EL (cell line): ENCODE results near the gene CCR5AS.
"Not testable (repeated sequence)": the region's sequence is repeated elsewhere in the genome, so short reads cannot be mapped to it uniquely, and the experiment has no call there.

Experiments used
- DNase-seq: peaks from one replicate; pipeline ENCODE4 v3.0.0-alpha.2; 2016

CCR5AS gene

DNA sequence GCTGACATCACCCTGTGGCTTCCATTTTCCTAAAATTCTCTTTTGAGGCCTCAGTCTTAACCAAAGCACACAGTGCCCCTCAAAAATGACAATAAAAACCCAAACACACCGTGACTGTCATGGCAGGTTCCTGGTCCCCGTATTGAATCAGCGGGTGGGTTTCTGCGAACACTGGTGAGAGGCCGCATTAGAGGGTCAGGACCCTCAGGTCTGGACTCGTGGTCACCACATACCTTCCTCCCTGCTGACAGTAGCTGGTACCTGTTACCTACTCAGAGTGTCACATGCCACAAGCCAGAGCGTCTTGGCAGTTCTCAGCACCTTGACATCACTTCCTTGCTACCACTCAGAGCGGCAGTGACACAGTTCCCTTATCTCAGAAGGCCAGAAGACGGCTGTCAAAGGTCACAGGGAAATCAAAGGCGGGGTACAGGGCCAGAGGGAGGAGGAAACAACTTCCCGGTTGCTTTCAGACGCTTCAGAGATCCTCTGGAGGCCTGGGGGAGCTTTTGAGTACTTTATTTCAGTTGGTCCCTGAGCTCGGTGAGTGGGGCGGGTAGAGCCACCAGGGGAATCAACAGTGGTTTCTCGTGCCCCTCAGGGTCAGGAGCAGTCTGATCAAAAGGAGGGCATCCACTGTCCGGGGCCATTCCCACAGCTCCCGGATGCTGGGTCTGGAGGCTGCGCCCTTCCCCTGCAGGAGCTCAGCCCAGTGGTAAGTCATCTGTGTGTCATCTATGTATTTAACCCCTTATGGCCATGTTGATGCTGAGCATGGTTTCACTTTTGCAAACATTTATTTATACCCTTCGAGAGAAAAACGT lies at the start of gene CCR5AS, which contains the start of gene CCRL2:
Gene CCR5AS, minus strand, starts transcription at position 279 of the 824 bp plus-strand sequence.
Gene CCRL2, plus strand, starts transcription at position 472 of the 824 bp plus-strand sequence. CDS start 821 bp downstream, outside the sequence.
- DNase-seq: peak; percentile 66

DNA sequence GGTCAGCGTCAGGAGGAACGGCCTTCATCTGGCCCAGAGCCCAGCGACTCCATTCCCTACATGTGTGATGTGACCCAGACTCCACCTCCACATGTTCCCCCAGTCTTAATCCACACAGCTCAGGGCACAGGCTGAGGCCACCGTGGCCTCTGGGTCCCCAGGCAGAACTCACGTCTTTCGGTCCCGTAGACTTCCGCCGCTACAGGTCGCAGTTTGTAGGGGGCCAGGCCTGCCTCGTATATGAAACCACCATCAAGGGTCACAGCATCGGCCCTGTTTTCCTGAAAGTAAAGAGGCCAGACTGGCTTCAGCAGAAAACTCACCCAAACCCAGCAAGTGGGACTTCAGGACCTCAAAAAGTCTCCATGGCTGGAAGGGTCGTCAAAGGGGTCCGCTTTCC lies 49.3 kb upstream of the CCR5AS start:
- DNase-seq: no peak

DNA sequence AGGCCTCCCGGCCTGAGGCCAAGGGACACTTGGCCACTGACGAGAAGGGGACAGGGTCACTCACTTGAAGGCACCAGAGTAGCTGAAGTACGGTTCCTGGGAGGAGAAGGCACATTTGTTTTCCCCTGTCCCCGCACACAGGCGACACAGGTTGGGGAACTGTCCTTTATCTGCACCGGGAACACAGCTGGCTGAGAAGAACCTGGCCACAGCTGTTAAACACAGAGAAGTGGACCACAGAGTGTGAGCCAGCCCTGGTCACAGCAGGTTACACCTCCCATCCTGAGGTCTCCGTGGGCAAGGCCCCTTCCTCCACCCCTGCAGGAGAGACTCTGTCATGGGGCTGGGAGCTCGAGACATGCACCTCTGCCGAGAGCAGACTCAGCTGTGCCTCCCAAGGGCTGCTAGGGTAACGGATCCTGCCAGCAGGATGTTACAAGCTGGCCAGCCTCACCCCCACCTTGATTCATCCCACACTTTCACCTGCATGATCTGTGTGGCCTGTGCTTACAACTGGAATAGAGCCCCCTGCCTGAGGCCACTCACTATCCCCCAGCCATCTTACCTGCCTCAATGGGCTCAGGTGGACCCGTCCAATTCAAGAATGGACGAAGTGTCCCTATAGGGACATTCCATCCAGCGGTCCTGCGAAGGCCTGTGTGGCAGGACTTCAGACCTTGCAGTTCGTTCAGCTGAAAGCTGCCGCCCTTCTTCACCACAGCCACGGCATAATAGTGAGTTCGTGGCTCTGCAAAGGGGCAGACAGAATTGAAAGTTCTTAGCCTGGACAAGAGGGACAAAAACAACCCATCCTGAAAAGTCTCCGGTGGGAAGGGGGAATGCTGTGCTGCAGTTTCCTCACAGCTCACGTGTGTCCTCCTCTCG lies 48.6 kb upstream of the CCR5AS start:
- DNase-seq: no peak

DNA sequence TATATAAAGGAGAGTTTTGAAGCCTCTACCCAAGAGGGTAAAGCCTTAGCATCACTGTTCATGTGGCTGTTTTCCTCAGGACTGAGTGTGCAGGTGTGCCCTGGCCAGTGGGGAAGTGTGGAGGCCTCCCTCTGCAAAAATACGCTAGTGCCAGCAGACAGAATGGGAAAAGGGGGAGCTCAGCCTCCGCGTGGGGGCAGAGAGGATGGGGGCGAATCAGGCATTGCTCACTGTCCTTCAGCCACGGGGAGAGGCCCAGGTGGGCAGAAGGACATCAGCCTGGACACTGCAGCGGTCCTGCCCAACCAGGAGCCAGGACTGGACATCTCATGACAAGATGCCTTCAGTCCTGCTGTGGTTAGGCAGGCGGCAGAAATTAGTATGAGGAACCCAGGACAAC lies 47.7 kb upstream of the CCR5AS start:
- DNase-seq: no peak

DNA sequence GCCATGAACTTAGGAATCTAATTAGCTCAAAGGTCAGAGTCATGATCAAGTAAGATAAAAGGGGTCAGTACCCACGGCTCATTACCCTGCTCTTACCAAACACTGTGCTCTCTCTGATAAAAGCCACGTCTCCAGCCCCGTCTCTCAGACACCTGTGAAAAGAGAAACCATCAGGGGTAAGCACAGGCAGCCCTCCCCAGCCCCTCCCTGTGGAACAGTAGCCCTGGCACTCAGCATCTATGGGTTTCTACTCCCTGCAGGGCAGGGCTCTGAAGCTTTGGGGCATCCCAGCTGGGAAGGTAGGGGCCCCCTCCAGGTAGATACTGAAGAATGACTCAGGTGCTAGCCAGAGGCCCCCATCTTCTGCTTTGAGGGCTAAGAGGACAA lies 47.3 kb upstream of the CCR5AS start:
- DNase-seq: no peak

DNA sequence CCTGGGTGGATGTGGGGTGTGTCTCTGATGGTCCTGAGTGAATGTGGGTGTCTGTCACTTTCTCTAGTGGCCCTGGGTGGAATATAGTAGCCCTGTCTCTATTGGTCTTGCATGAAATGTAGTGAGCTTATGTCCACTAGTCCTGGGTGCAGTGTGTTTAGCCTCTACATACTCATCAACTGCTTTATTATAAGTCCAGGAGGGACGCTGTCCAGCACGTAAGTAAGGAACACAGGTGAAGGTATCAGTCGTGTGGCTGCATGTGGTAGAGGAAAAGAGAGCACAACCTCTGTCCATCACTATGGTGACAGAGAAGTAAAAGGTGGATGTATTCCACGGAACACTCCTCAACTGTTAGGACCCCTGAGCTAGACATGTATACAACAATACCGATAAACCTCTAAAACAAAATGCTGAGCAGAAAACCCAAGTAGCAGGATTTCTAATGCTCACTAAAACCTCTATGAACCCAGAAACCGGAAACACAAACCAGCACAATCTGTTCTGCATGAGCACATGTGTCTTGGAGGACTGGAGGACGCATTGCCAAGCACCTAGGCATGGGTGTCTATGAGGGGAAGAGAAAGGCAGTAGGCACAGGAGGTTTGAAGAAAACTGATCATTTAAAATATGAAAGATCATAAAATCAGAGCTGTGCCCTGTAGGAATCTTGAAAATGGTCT lies 46.8 kb upstream of the CCR5AS start:
- DNase-seq: no peak

DNA sequence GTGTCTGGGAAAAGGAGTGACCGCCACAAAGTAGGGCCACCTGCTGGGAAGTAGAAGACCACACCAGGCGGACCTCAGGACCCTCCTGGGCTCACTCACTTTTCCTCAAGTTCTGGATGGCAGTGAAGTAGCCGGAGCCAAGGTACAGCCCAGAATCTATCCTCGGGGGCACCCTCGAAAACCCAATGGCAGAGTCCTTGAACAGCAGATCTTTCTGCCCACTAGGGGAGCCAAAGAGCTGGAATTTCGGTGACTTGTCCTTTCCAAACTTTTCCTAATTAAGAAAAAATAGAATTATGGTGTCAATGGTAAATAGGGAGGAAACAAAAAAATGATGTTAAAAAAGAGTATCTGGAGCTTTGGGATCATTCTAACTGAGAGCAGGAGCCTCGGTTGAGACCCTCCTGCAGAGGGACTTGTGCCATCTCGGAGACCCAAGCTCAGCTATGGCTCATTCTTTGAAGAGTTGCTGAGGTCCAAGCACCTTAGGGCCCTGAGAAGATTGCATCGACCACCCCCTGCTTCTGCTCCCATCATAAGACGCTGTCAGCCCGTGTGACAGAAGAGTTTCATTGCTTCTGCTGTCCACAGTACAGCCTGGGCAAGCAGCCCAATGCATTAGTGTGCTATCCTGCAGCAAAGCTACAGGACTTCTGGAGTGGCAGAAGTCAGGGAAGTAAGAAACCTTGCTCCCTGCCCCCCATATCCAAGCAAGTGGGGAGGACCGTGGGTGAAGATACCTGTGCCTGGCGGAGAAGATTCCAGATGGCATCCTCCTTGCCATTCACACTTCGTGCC lies 43.1 kb upstream of the CCR5AS start:
- DNase-seq: peak; percentile 23

DNA sequence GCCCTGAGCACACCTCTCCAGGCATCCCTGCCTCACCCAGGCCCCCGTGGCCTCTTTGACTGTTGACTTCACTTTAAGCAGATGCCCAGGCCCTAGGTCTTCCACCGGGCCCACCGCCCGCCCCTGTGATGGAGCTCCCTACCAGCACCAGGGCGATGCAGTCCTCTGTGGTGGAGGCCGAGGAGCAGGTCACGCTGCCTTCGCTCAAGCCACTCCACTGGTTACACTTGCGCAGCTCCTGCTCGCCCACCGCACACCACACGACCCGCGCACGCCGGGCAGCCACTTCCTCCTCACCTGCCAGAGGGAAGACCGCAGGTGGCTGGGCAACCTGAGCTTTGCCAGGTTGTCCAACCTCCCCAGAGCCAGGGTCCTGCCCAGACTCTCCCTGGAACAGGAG lies 41.9 kb upstream of the CCR5AS start:
- no peak for DNase-seq

DNA sequence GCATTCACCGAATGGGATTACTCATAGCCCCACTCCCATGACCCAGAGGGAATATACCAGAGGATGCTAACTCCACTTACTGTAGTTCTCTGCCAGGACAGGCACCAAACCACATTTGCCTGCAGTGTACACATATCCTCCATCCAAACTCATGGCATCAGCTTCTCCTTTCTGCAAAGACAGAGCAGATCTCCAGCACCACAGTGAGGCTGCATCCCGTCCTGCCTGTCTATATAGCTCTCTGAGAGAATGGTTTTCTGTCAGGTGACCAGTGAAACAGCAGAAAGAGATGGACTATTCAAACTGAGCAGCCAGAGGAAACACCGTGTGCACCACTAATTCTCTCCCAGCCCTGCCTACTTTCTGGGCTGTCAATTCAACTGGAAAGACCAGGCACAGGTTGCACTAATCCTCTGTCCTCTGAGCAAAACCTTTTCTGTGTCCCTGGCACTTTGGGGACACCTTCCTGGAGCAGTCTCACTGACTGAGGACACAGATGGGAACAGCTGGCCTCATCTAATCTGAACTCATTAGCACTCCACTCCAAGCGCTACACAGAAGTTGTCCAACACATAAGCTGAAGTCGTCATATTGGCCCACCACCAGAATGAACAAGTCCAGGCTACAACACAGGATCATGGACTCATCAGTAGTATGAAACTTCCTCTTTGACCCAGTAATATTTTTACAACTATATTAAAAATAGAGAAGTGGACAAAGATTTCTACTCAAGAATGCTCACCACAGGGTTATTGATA lies 40.5 kb upstream of the CCR5AS start:
- DNase-seq: no peak

DNA sequence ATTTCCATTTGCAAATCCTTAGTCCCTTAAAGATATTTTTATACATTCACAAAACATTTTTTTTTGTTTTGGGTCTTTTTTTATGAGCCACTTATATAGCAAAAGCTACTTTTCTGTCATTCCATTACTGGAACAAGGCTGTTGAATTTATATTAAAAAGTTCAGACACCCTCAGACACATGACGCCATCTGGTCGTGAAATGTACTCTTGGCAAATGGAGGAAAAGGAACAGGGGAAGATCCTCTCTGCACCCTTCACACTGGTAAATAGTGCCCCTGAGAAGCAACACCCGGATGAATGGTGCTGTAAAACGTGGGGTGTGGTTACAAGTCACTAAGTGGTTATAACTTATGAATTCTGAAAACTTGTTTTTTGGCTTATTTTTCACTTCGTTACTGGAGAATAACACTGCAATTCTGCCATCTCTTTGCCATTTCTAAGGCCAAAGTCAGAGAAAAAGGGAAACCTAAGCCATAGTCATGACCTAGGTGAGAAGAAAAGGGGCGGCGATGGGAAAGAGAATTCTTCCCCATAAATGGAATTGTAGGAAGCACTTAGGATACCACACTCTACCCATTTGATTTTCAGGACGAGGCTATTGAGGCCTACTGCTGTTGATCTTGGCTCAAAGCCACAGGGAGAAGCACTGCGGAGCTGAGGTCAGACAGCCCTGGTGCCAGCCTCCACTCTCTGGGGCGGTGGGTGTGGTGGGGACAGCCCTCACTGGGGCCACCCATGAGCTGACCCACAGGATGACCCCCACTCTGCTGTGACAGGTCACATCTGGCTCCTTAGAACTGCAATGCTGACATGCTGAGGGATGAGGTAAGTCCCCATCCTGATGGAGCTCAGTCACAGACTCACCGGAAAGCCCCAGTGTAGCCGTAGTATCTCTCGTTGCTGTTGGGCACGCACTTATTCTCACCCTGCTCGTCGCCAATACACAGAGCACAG lies 36.0 kb upstream of the CCR5AS start:
- DNase-seq: no peak

DNA sequence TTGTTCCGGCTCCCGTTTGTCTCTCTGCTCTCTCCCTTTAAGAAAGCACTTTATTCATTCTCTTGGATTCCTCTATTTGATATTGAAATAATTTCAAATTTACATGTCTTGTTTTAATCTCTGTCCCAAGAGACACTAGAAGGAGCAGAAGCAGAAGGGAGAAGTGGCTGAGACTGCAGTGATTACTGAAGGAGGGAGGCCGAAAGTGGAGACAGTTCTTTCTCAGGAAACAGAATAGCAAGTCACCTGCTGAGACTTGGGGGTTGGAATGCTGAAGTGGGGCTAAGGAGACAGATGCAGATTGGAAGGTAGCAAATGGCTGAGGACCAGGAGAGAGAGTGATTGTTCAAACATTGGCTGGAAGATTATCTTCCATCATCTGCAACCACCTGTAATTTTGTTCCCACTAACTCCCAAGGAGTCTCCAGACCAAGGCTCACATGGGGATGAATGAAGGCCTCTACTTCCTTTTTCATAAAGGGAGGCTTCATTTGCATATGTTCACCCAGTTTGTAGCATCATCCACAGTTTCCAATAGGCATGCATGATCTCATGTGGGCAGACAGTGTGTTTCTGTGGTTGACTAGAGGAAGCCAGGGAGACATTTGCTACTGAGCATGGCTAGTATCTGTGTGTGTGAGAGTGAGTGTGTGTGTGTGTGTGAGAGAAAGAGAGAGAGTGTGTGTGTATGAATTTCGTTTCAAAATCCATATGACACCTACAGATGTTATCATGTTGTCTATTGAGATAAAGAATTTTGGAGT lies 33.8 kb upstream of the CCR5AS start:
- no peak for DNase-seq

DNA sequence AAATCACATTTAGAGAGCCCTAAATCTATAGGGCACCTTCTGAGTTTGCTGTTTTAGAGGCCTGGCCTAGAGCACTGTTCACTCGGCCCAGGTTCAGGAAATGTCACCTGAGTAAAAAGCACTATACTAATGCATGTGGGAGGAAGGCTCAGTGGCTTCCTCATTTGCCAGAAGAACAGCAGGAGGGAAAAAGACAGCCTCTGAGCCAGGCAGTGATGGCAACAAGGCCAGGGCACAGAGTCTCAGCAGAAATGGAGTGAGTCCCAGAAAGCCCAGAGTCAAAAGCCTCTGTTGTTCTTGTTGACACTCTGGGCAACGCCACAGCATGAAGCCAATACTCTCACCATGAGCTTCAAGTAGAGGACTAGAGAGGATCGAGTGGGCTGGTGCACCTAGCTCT lies 32.0 kb upstream of the CCR5AS start:
- DNase-seq: no peak

DNA sequence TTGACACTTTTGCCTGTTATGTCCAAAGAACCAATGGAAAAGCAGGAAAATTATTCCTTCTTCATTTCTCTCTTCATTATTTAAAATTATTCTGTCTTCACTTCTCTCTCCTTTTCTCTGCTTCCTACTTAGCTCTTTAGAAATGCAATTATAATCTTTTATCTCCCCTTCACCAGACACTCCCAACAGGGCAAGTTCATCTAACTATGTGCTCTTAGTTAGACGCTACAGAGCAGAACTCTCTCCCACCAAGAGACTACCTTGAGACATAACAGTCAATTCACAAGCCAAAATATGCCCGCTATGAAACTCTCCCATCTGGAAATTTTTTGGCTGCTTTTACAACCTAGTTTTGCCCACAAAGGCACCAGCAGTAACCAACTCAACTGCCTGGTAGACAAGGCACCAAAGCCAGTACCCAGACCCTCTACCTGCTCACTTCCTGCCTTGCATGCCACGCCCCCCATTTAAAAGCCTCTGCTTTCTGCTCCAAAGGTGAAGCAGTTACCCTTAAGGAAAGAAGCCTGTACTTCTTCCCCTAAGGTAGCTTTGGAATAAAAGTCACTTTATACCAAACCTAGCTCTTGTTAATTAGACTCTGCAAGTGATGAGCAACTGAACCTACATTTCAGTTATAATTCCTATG lies 28.3 kb upstream of the CCR5AS start:
- DNase-seq: no peak

DNA sequence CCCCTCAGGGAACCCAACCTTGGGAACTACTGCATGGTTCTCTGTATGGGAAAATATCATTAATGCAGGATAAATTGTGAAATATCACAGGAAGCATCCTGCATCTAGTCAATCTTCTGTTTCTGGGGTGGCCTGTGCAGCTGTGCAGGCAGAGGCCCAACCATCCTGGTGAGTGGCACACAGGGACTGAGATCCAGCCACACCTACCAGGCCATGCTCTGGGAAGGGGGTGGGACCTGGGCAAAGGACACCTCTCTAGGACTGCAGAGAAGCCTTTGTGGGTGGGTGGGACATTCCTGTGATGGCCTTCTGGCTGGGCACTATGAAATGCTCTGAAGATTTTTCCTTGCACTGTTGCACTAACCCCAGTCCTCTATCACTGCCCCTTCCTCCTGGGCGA lies 27.0 kb upstream of the CCR5AS start:
- DNase-seq: no peak

DNA sequence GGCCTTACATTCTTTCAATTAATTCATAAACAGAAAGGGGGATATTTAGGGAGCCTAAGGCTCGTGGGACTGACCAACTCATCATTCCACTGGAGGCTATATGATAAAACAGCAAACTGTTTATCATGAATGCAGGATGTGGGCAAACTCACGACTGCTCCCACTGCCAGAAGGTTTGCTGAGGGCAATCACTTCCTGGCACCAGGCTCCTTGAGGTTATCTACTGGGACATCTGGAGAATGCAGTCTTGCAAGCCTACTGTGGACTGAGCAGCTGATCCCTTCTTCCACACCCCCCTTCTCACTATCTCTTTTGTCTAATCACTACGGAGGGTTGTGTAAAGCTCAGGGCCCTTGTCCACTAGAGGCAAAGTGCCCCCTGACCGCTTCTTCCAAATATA lies 26.3 kb upstream of the CCR5AS start:
- peak; percentile 13 for DNase-seq

DNA sequence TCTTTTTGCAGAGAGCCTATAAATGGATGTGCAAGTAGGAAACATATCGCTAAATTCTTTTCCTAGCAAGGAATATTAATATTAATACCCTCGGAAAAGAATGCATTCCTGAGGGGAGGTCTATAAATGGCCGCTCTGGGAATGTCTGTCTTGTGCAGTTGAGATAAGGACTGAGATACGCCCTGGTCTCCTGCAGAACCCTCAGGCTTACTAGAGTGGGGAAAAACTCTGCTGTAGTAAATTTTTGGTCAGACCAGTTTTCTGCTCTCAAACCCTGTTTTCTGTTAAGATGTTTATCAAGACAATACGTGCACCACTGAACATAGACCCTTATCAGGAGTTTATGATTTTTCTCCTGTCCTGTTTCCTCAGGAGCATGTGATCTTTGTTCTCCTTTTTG lies 25.0 kb upstream of the CCR5AS start:
- not testable (repeated sequence) for DNase-seq

DNA sequence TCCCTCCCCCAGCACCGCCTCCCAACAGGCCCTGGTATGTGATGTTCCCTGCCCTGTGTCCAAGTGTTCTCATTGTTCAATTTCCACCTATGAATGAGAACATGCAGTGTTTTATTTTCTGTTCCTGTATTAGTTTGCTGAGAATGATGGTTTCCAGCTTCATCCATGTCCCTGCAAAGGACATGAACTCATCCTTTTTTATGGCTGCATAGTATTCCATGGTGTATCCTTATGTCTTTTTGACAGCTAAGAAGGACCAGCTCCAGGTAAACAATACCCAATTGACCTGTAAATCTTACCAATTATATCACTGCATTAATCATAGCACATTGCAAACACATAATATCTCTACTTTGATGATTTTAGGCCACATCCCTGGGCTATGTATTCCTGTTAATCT lies 24.0 kb upstream of the CCR5AS start:
- DNase-seq: not testable (repeated sequence)

DNA sequence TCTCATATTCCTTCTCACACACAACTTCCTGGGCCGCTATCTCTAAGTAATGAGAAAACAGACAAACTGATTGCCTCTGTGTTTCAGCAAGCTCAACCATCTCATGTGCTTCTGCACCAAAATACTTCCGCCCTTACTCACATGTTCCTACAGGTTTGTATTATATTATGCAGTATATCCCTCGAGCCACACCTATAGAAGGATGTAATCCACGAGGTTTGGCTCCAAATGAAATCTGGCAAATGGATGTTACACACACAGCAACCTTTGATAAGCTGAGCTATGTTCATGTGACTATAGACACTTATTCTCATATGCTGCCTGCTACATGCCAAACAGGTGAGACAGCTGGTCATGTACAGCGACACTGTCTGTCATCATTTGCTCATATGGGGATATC lies 22.8 kb upstream of the CCR5AS start:
- no peak for DNase-seq

DNA sequence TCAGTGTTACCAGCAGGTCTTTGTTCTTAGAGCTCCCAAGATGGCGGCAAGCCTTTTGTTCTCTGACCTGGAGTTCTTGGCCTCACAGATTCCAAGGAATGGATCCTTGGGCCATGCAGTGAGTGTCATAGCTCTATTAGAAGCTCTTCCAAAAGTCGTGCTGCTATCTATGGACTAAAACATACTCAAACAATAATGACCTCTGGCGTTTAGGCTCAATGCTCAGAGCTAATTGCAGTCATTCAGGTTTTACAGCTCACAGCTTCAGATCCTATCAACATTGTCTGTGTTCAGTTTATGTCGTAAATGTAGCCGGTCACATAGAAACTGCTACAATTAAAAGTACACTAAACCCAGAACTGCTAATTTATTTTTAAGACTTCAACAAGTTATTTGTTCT lies 22.4 kb upstream of the CCR5AS start:
- DNase-seq: no peak
